HEK293 (cell line): Measurements from ENCODE around the gene CNTN2.
A peak's percentile ranks its signal among the peaks of the same experiment; 100 is the strongest.

Source experiments
- CTCF ChIA-PET: fragments of 350-600 bp; formaldehyde crosslinking; extraction: SDS; loops from one replicate; lab custom pipeline; 2021; ENCODE audit warnings: antibody characterized with exemption; lab: Yijun Ruan, JAX
- POLR2A ChIA-PET: fragments of 300-600 bp; formaldehyde crosslinking; extraction: SDS; loops from one replicate; lab custom pipeline; 2020; ENCODE audit warnings: antibody characterized with exemption, inconsistent platforms; lab: Yijun Ruan, JAX
- H3K27ac ChIP-seq: fragments of 200-500 bp; sonication (Bioruptor generic); 2 replicates; pipeline ENCODE4 v1.5.1; 2014; ENCODE audit warnings: low read depth, low read length, control low read depth, inconsistent platforms; ENCODE audit errors: extremely low read depth
- H3K36me3 ChIP-seq, 2 experiments: fragments of 200-500 bp in 1 of 2; sonication (Bioruptor generic) in 1 of 2; 1 replicate in 1 of 2; 2 replicates in 1 of 2; pipeline ENCODE4 v1.5.1; 2014 to 2017; ENCODE audit warnings: inconsistent platforms in 2 of 2, low read length in 2 of 2; ENCODE audit not compliant: control insufficient read depth in 2 of 2, insufficient read depth in 1 of 2
- H3K4me1 ChIP-seq: fragments of 200-500 bp; sonication (Bioruptor generic); 2 replicates; pipeline ENCODE4 v1.5.1; 2014; ENCODE audit warnings: mild to moderate bottlenecking, low read length, inconsistent platforms; ENCODE audit not compliant: control insufficient read depth, insufficient read depth
- H3K4me3 ChIP-seq: 2 replicates; pipeline ENCODE4 v1.5.1; 2011; ENCODE audit warnings: low read depth, mild to moderate bottlenecking, control low read depth, low read length, moderate library complexity
- H3K9me3 ChIP-seq: fragments of 200-500 bp; sonication (Bioruptor generic); 2 replicates; pipeline ENCODE4 v1.5.1; 2014; ENCODE audit warnings: low read depth, low read length, inconsistent platforms; ENCODE audit not compliant: control insufficient read depth, insufficient read depth
- FEZF1 ChIP-seq: fragments of 450-650 bp; formaldehyde crosslinking; IDR thresholded peaks from 2 replicates; pipeline ENCODE4 v1.5.1; 2016; ENCODE audit warnings: missing biosample characterization, missing genetic modification characterization
- GLIS1 ChIP-seq: fragments of 450-650 bp; formaldehyde crosslinking; IDR thresholded peaks from 2 replicates; pipeline ENCODE4 v1.5.1; 2016; ENCODE audit warnings: missing biosample characterization, missing genetic modification characterization
- HOXC10 ChIP-seq: sonication (generic); formaldehyde crosslinking; IDR thresholded peaks from 2 replicates; pipeline ENCODE4 v1.8.1; 2023; ENCODE audit warnings: mild to moderate bottlenecking, missing genetic modification reagents
- MZF1 ChIP-seq: fragments of 450-650 bp; formaldehyde crosslinking; IDR thresholded peaks from 2 replicates; pipeline ENCODE4 v1.5.1; 2017; ENCODE audit warnings: missing biosample characterization, missing genetic modification characterization, borderline replicate concordance
- PRDM1 ChIP-seq: fragments of 450-650 bp; formaldehyde crosslinking; IDR thresholded peaks from 2 replicates; pipeline ENCODE4; 2016; ENCODE audit warnings: missing biosample characterization, missing genetic modification characterization
- SCRT2 ChIP-seq: fragments of 450-650 bp; formaldehyde crosslinking; IDR thresholded peaks from 2 replicates; pipeline ENCODE4 v1.5.1; 2016; ENCODE audit warnings: missing biosample characterization, missing genetic modification characterization
- ZNF132 ChIP-seq: fragments of 450-650 bp; formaldehyde crosslinking; IDR thresholded peaks from 2 replicates; pipeline ENCODE4 v1.5.1; 2017; ENCODE audit warnings: missing biosample characterization, missing genetic modification characterization, borderline replicate concordance
- ZNF140 ChIP-seq: fragments of 450-650 bp; formaldehyde crosslinking; IDR thresholded peaks from 2 replicates; pipeline ENCODE4 v1.5.1; 2016; ENCODE audit warnings: missing biosample characterization, missing genetic modification characterization
- ZNF16 ChIP-seq: fragments of 450-650 bp; formaldehyde crosslinking; IDR thresholded peaks from 2 replicates; pipeline ENCODE4 v1.5.1; 2016; ENCODE audit warnings: low read depth, missing biosample characterization, missing genetic modification characterization
- ZNF184 ChIP-seq: fragments of 450-650 bp; IDR thresholded peaks from 2 replicates; pipeline ENCODE4 v1.5.1; 2018; ENCODE audit warnings: missing biosample characterization, mild to moderate bottlenecking, missing genetic modification characterization
- ZNF24 ChIP-seq: fragments of 450-650 bp; formaldehyde crosslinking; IDR thresholded peaks from 2 replicates; pipeline ENCODE4 v1.5.1; 2016; ENCODE audit warnings: missing biosample characterization, missing genetic modification characterization
- ZNF292 ChIP-seq: fragments of 450-650 bp; formaldehyde crosslinking; IDR thresholded peaks from 2 replicates; pipeline ENCODE4 v1.5.1; 2016; ENCODE audit warnings: low read depth, missing biosample characterization, missing genetic modification characterization, borderline replicate concordance
- ZNF341 ChIP-seq: fragments of 450-650 bp; formaldehyde crosslinking; IDR thresholded peaks from 2 replicates; pipeline ENCODE4; 2016; ENCODE audit warnings: low read depth, missing biosample characterization, missing genetic modification characterization
- ZNF366 ChIP-seq: fragments of 450-650 bp; formaldehyde crosslinking; conservative IDR thresholded peaks from 2 replicates; pipeline ENCODE4 v1.5.1; 2016; ENCODE audit warnings: missing biosample characterization, missing genetic modification characterization
- ZNF37A ChIP-seq: fragments of 450-650 bp; IDR thresholded peaks from 2 replicates; pipeline ENCODE4 v1.5.1; 2018; ENCODE audit warnings: missing biosample characterization, missing genetic modification characterization
- ZNF513 ChIP-seq: fragments of 450-650 bp; IDR thresholded peaks from 2 replicates; pipeline ENCODE4 v1.5.1; 2018; ENCODE audit warnings: missing biosample characterization, missing genetic modification characterization
- ZNF530 ChIP-seq: fragments of 450-650 bp; formaldehyde crosslinking; IDR thresholded peaks from 2 replicates; pipeline ENCODE4 v1.5.1; 2016; ENCODE audit warnings: low read depth, missing biosample characterization, missing genetic modification characterization
- ZNF677 ChIP-seq: fragments of 450-650 bp; IDR thresholded peaks from 2 replicates; pipeline ENCODE4 v1.5.0; 2018; ENCODE audit warnings: missing biosample characterization, mild to moderate bottlenecking, missing genetic modification characterization, moderate library complexity
- ZNF701 ChIP-seq: fragments of 450-650 bp; formaldehyde crosslinking; IDR thresholded peaks from 2 replicates; pipeline ENCODE4 v1.5.1; 2016; ENCODE audit warnings: missing biosample characterization, missing genetic modification characterization
- ZNF830 ChIP-seq: fragments of 450-650 bp; IDR thresholded peaks from 2 replicates; pipeline ENCODE4 v1.5.0; 2018; ENCODE audit warnings: missing biosample characterization, missing genetic modification characterization, low read depth, mild to moderate bottlenecking, moderate library complexity
- ZSCAN5A ChIP-seq: fragments of 450-650 bp; formaldehyde crosslinking; IDR thresholded peaks from 2 replicates; pipeline ENCODE4 v1.5.1; 2016; ENCODE audit warnings: missing biosample characterization, missing genetic modification characterization
- TF ChIP-seq, protein P1 (sequence below): fragments of 450-650 bp; formaldehyde crosslinking; IDR thresholded peaks from 2 replicates; pipeline ENCODE4 v1.5.1; 2016; ENCODE audit warnings: missing biosample characterization, missing genetic modification characterization

CNTN2 gene

DNA sequence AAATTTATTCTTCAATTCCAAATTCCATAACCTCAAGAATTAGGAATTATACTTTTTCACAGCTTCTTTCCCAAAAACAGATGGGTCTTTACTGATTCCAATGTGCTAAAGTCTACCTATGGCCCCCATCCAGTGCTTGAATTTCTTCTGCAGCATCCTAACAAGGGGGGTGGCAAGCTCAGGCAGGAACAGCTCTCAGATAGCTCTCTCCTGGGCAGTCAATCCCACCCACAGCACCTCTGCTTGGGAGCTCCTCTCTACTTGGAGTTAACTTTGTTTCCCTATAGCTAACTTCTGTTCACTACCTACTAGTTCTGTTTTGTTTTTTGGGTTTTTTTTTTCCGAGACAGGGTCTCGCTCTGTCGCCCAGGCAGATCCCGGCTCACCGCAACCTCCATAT lies 66.7 kb downstream of the CNTN2 start:
- POLR2A ChIA-PET: interaction anchor here (0.9 to 2.7 kb wide), 2 partner anchors 12 to 118 kb away, joined by 3 to 12 read pairs; partner anchors contain the start of genes RBBP5 and TMCC2
- H3K27ac ChIP-seq: no peak overlapping the region
- peak; percentile 70 for TF ChIP-seq ZNF341 (tag by site-specific recombination)
- no peak for TF ChIP-seq PRDM1 (tag by site-specific recombination)
- no peak overlapping the region for H3K4me3 ChIP-seq
- H3K4me1 ChIP-seq: no peaks in the 10 kb centered on the region
- no peaks in the 10 kb centered on the region for H3K9me3 ChIP-seq
- CTCF ChIA-PET: interaction anchor here (0.7 to 2.2 kb wide), 7 partner anchors 10 to 571 kb away, joined by 3 to 9 read pairs (median 4); no protein-coding TSS in a partner anchor
- H3K36me3 ChIP-seq: peaks cover 32 to 84% of the 10 kb centered on the region in 2 experiments

GRCh38 chr1:205111354-205111753 lies 68.3 kb downstream of the CNTN2 start:
- Histone ChIP-seq H3K9me3 (no peaks in the 10 kb centered on the region), H3K4me3 (no peak overlapping the region), H3K27ac (no peak overlapping the region), H3K36me3 (peaks cover 27 to 78% of the 10 kb centered on the region in 2 experiments), H3K4me1 (no peaks in the 10 kb centered on the region)
- TF ChIP-seq SCRT2 (tag by site-specific recombination) (peak; percentile 41; the same call in 1 of the 2 replicates), HOXC10 (no peak), ZNF24 (no peak), ZNF701 (tag by site-specific recombination) (no peak)
- ChIA-PET POLR2A (interaction anchor here (2.7 kb wide), 1 partner anchor 10 kb away, joined by 12 read pairs; the partner anchor contains the start of gene RBBP5), CTCF (interaction anchor here (0.8 to 1.5 kb wide), 2 partner anchors 33 to 122 kb away, joined by 3 to 4 read pairs; no protein-coding TSS in a partner anchor)

GRCh38 chr1:205118752-205119151 lies 75.7 kb downstream of the CNTN2 start:
- H3K4me1 ChIP-seq: 0 out of 2 replicates have a peak, but pooled peaks cover 2% of the 10 kb centered on the region
- no peak overlapping the region for H3K4me3 ChIP-seq
- ChIA-PET CTCF (interaction anchor here (1.8 kb wide), 1 partner anchor 23 kb away, joined by 5 read pairs; no protein-coding TSS in a partner anchor), POLR2A (no interaction called here)
- no peaks in the 10 kb centered on the region for H3K9me3 ChIP-seq
- TF ChIP-seq ZSCAN5A (no peak), ZNF16 (no peak), FEZF1 (tag by site-specific recombination) (no peak), ZNF184 (no peak), ZNF830 (tag by site-specific recombination) (no peak), ZNF292 (no peak), ZNF366 (tag by site-specific recombination) (no peak)
- H3K36me3 ChIP-seq: peaks cover 11 to 33% of the 10 kb centered on the region in 2 experiments
- H3K27ac ChIP-seq: no peak overlapping the region

- H3K4me3 ChIP-seq: peak within 1 kb of the TSS; percentile 96
- POLR2A ChIA-PET: interaction anchor here (0.6 to 2.7 kb wide), 11 partner anchors 11 to 139 kb away, joined by 3 to 20 read pairs (median 4); partner anchors contain the start of genes DSTYK and TMCC2
- CTCF ChIA-PET: interaction anchor here (0.6 to 3.8 kb wide), 12 partner anchors 10 to 134 kb away, joined by 3 to 22 read pairs (median 5); no protein-coding TSS in a partner anchor
- TF ChIP-seq GLIS1 (tag by site-specific recombination) (peak; percentile 58; the same call in 1 of the 2 replicates), ZNF37A (tag by site-specific recombination) (no peak; the same call in 1 of the 2 replicates), ZNF530 (tag by site-specific recombination) (no peak), ZNF132 (no peak), MZF1 (tag by site-specific recombination) (peak; percentile 67), ZNF513 (tag by site-specific recombination) (peak; percentile 78), ZNF677 (no peak), ZNF140 (tag by site-specific recombination) (no peak)
- TF ChIP-seq, protein P1, sequence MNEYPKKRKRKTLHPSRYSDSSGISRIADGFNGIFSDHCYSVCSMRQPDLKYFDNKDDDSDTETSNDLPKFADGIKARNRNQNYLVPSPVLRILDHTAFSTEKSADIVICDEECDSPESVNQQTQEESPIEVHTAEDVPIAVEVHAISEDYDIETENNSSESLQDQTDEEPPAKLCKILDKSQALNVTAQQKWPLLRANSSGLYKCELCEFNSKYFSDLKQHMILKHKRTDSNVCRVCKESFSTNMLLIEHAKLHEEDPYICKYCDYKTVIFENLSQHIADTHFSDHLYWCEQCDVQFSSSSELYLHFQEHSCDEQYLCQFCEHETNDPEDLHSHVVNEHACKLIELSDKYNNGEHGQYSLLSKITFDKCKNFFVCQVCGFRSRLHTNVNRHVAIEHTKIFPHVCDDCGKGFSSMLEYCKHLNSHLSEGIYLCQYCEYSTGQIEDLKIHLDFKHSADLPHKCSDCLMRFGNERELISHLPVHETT: peak; percentile 100
Measured at GRCh38 chr1:205121660-205122488, 78.9 kb downstream of the CNTN2 start, which contains the start of gene RBBP5. Gene RBBP5 (minus strand): TSS chr1:205121978. CDS start chr1:205121873, 105 bp downstream.

More at GRCh38 chr1:205121660-205122488, 78.9 kb downstream of the CNTN2 start, which contains the start of gene RBBP5:
- Histone ChIP-seq H3K4me1 (0 out of 2 replicates have a peak, but pooled peaks cover 2% of the 10 kb centered on the region), H3K27ac (peak within 1 kb of the TSS; percentile 71), H3K9me3 (no peaks in the 10 kb centered on the region), H3K36me3 (peaks cover 3 to 9% of the 10 kb centered on the region in 2 experiments; a peak in 2 of 3 replicates)
